Measurements from ENCODE around the gene LAMA4.

Gene LAMA4

DNA sequence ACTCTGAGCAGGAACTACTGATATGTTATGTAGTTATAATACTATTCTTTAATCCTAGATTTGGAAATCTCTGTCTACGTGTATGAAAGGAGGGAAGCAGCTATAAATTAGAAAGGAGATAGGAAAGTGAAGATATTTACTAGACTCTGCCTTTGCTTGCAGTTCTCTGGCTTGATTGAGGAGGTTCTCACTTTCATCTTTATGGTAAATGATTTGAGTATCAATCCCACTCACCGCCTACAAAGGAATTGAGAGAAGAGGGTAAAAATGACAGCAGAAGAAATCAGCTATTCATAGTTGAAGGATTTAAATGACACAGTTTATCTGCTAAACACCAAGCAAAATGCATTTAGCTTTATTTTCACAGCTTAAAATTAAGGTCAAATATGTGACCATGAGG is 99.7 kb downstream of the LAMA4 start:
- TF ChIP-seq CTCF (IDR thresholded peaks at IDR 0.05; ENCODE audit: low read depth, low read length, missing control alignments) = no peak
- DNase-seq (ENCODE audit: low read depth) = no peak
- no peak overlapping the region for H3K4me3 ChIP-seq (ENCODE audit: low read depth, low read length)
- in situ Hi-C loops (cut with HindIII; ENCODE audit: low sequenced_read_pairs) = loop anchor here (5.0 kb wide), 1 partner anchor 37 kb away; no protein-coding TSS in a partner anchor

DNA sequence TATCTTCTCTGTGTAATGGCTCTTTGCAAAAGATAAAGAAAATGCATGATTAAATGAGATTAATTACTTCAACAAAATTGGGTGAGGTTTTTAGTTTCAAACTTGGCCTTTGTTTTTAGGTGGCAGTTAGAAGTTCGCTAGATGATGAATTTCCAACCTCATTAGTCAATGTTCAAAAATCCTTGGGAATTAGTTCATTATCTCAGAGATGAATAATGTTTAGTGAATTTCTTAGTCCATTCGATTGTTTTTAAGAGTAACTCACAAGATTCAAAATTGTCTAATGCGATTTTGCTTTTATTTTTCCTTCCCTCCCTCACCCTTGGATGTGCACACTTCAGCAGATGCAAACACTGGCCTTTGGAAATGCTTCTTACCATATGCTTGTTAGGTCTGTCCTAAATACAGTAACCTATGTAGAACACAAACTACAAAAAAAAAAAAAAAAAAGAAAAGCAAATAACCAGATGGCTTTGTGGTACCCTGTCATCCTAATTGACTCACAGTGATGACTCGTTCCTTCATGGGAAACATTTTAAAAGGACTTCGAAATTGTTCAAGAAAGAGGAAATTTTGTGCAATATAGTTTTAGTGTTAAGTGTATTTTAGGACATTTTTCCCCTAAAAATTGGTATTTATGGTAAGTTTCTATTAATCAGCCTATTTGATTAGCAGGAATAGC is 100.3 kb downstream of the LAMA4 start:
- no peak for DNase-seq (ENCODE audit: low read depth)
- in situ Hi-C loops (cut with HindIII; ENCODE audit: low sequenced_read_pairs) = no loop called here
- H3K4me3 ChIP-seq (ENCODE audit: low read depth, low read length) = no peak overlapping the region
- no peak for TF ChIP-seq CTCF (IDR thresholded peaks at IDR 0.05; ENCODE audit: low read depth, low read length, missing control alignments)

DNA sequence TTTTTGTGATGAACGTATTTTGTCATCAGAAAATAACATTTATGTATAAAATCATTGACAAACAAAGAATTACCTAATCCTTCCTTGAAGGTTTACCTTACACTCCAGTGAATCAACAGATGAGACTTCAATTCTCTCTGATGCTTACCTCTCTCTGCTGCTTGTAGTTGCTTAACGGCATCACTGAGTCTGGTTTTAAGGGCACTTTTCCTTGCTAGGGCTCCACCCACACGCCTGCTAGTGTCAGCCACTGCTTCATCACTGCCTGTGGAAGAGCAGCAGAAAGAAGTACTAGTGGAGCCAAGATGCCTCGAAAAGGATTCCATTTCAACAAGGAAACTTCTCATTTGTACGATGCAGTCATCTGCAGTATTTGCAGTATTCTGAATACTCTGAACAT is 104.0 kb downstream of the LAMA4 start:
- H3K4me3 ChIP-seq (ENCODE audit: low read depth, low read length) = no peak overlapping the region
- in situ Hi-C loops (cut with HindIII; ENCODE audit: low sequenced_read_pairs) = no loop called here
- TF ChIP-seq CTCF (IDR thresholded peaks at IDR 0.05; ENCODE audit: low read depth, low read length, missing control alignments) = no peak
- no peak for DNase-seq (ENCODE audit: low read depth)

DNA sequence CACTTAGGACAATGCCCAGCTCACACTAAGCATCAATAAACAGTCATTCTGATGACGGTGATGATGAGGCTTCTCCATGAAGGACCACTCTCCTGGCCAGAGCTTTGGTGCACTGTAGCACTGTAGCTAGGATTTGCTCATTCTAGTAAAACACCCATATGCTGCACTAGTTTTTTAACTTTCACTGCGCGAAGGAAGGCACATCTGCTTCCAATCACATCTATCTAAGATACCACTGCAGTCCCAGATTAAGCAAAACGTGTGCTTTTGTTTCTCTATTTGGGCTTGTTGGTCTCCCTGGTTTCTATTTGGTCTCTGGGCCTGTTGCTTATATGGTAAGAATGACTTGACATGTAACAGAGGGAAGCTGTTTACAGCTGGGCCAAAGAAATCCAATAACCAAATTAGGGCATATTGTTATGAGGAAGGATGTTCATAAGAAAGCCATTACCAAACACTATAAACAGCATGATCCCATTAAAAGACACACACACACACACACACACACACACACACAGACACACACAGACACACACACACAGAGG is 104.6 kb downstream of the LAMA4 start:
- TF ChIP-seq CTCF (IDR thresholded peaks at IDR 0.05; ENCODE audit: low read depth, low read length, missing control alignments) = no peak
- H3K4me3 ChIP-seq (ENCODE audit: low read depth, low read length) = no peak overlapping the region
- DNase-seq (ENCODE audit: low read depth) = no peak
- in situ Hi-C loops (cut with HindIII; ENCODE audit: low sequenced_read_pairs) = no loop called here

DNA sequence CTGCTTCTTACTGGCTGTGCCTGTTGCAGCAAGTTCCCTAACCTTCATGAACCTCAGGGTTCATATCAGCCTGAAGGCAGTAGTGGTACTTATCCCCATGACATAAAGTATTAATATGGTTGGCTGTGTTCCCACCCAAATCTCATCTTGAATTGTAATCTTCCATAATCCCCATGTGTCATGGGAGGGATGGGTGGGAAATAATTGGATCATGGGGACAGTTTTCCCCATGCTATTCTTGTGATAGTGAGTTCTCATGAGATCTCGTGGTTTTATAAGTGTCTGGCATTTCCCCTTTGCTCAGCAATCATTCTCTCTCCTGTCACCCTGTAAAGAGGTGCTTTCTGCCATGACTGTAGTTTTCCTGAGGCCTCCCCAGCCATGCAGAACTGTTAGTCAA is 105.1 kb downstream of the LAMA4 start:
- in situ Hi-C loops (cut with HindIII; ENCODE audit: low sequenced_read_pairs) = no loop called here
- no peak for DNase-seq (ENCODE audit: low read depth)
- no peak for TF ChIP-seq CTCF (IDR thresholded peaks at IDR 0.05; ENCODE audit: low read depth, low read length, missing control alignments)
- H3K4me3 ChIP-seq (ENCODE audit: low read depth, low read length) = no peak overlapping the region

- no peak for TF ChIP-seq CTCF (IDR thresholded peaks at IDR 0.05; ENCODE audit: low read depth, low read length, missing control alignments)
- DNase-seq (ENCODE audit: low read depth) = no peak
- in situ Hi-C loops (cut with HindIII; ENCODE audit: low sequenced_read_pairs) = no loop called here
- no peak overlapping the region for H3K4me3 ChIP-seq (ENCODE audit: low read depth, low read length)
Observed at GRCh38 chr6:112148103-112148502, 106.3 kb downstream of the LAMA4 start.

Data from astrocyte of the cerebellum (primary cell).